ENCODE measurements around the gene ARHGAP5.

GRCh38 chr14:32083789-32084188 is 6.7 kb downstream of the ARHGAP5 start:
- no peak for TF ChIP-seq CTCF (IDR thresholded peaks at IDR 0.05)
- no peak for TF ChIP-seq ZFX (IDR thresholded peaks at IDR 0.05; ENCODE audit: borderline replicate concordance)
